Uterus (tissue), 4 donors: Measurements from ENCODE around the gene UBXN6. TPM values are rescaled to one million over a fixed set of nuclear protein-coding genes. Genes with fewer than 3 reads are reported as not detected.

ENCODE experiments used
- DNase-seq, 2 donors: peaks; one replicate each; pipeline ENCODE4 v3.0.0-alpha.2; 2019 to 2020
- H3K27ac ChIP-seq, 2 donors: fragments of 200-600 bp; sonication (generic); 1 replicate in 1 of 2; 2 replicates in 1 of 2; pipeline ENCODE4 v1.5.1; 2016 to 2018
- H3K27me3 ChIP-seq, 2 donors: fragments of 200-600 bp; sonication (generic); one replicate each; pipeline ENCODE4 v1.5.1; 2018 to 2019; ENCODE audit warnings: control low read depth in 1 of 2
- H3K36me3 ChIP-seq, 2 donors: fragments of 200-600 bp; sonication (generic); one replicate each; pipeline ENCODE4 v1.5.1; 2019; ENCODE audit warnings: control low read depth in 1 of 2
- H3K4me1 ChIP-seq, 2 donors: fragments of 200-600 bp; sonication (generic); one replicate each; pipeline ENCODE4 v1.5.1; 2018 to 2019; ENCODE audit warnings: control low read depth in 1 of 2
- H3K4me3 ChIP-seq, 2 donors: fragments of 200-600 bp; sonication (generic); 1 replicate in 1 of 2; 2 replicates in 1 of 2; pipeline ENCODE4 v1.5.1; 2018 to 2019; ENCODE audit warnings: mild to moderate bottlenecking in 1 of 2
- H3K9me3 ChIP-seq, 2 donors: fragments of 200-600 bp; sonication (generic); one replicate each; pipeline ENCODE4 v1.5.1; 2019; ENCODE audit warnings: control low read depth in 1 of 2
- CTCF ChIP-seq, 4 experiments: fragments of 200-600 bp in 2 of 4; fragments of 450-650 bp in 2 of 4; sonication (generic) in 2 of 4; IDR thresholded peaks; one replicate each; pipeline ENCODE4 v1.5.1; 2016 to 2019; ENCODE audit warnings: antibody characterized with exemption in 4 of 4, mild to moderate bottlenecking in 2 of 4, moderate library complexity in 1 of 4
- POLR2A ChIP-seq, 2 donors: fragments of 450-650 bp; IDR thresholded peaks; one replicate each; pipeline ENCODE4 v1.6.1; 2016; ENCODE audit warnings: antibody characterized with exemption in 2 of 2, mild to moderate bottlenecking in 1 of 2, moderate library complexity in 1 of 2
- intact Hi-C: fragments of 100-400 bp; cut with DNase I; formaldehyde crosslinking; loops from one replicate; pipeline ENCODE4 v1.15.1; 2023; ENCODE audit warnings: low total_unique reads
- total RNA-seq, 4 donors: library from RNA; depleted of rRNA in 3 of 4; stranded (reverse); fragments of >200 nt in 3 of 4; gene quantifications; one replicate each; pipeline versions ENCODE4 v1.1.0 to v1.2.4, GENCODE V29; 2014 to 2023
- donor health status: DM: yes; HTN: yes; CAD: no.

Gene UBXN6
- total RNA-seq, 4 donors from 2014 or later: 61.5 to 266 (median 90.0) TPM

DNA sequence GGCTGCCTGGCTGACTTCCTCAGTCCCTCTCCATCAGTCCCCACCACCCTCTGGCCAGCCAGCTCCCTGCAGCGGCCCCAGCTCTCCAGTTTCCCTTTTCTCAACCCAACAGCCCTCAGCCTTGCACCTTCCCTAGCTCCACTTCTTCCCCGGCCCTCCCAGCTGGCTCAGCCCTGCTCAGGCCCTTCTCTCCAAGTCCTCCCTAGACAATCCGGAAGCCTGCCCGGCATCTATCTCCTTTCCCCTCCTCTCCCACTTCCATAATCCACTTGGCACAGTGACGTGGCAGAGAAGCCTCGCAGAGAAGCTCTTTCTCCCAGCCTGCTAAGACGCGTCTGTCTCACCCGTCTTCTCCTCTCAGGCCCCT lies 1.1 kb downstream of the UBXN6 start:
- Histone ChIP-seq H3K27me3 (no peaks in the 10 kb centered on the region), H3K4me3 (peak overlapping the region; percentile 88 to 91), H3K36me3 (no peaks in the 10 kb centered on the region), H3K4me1 (peaks cover 0 to 22% of the 10 kb centered on the region in 2 donors), H3K9me3 (no peaks in the 10 kb centered on the region), H3K27ac (peak overlapping the region; percentile 95 to 99)
- no peak for DNase-seq
- intact Hi-C loops: no loop called here
- no peak for TF ChIP-seq CTCF (IDR thresholded peaks at IDR 0.05)
- no peak for TF ChIP-seq POLR2A (IDR thresholded peaks at IDR 0.05)

DNA sequence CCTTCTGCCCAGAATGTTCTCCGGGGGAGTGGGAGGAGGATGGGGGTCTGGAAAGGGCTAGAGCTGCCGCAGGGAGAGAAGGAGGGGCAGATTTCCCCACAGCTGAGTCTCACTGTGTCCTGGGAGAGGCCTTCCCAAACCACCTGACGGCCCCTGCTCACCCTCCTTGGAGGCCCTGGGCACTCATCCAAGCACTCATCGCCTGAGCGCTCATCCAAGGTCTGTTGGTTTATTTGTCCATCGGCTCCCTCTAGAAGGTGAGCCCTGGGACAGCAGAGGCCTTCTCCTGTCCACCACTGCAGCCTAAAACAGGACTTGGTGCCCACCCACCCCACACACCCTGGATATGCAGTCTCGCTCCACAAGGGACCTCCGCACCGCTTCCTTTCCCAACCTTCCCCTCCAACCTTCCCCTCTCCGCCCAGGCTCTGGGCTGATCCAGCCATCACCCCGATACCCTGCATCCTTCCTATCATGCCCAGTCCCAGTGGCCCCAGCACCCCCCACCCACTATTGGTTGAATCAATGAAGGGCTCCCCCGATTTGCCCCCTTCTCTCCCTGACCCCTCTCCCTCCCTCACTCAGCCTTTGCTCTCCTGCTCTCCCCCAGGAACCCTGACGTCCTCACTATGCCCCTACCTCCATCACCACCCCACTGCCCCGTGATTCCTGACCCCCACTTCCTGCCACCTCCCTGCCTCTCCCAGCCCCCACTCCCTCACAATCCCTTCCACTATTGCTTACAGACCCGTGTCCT lies 1.7 kb downstream of the UBXN6 start:
- H3K9me3 ChIP-seq: no peaks in the 10 kb centered on the region
- intact Hi-C loops: no loop called here
- peak overlapping the region; percentile 95 to 99 for H3K27ac ChIP-seq
- no peaks in the 10 kb centered on the region for H3K36me3 ChIP-seq
- peak; percentile 88 for DNase-seq
- H3K4me1 ChIP-seq: peaks cover 0 to 22% of the 10 kb centered on the region in 2 donors
- peak overlapping the region; percentile 88 to 91 for H3K4me3 ChIP-seq
- TF ChIP-seq POLR2A (IDR thresholded peaks at IDR 0.05): no peak
- TF ChIP-seq CTCF (IDR thresholded peaks at IDR 0.05): peak in 2 of 4 experiments; percentile 10 to 20
- no peaks in the 10 kb centered on the region for H3K27me3 ChIP-seq

DNA sequence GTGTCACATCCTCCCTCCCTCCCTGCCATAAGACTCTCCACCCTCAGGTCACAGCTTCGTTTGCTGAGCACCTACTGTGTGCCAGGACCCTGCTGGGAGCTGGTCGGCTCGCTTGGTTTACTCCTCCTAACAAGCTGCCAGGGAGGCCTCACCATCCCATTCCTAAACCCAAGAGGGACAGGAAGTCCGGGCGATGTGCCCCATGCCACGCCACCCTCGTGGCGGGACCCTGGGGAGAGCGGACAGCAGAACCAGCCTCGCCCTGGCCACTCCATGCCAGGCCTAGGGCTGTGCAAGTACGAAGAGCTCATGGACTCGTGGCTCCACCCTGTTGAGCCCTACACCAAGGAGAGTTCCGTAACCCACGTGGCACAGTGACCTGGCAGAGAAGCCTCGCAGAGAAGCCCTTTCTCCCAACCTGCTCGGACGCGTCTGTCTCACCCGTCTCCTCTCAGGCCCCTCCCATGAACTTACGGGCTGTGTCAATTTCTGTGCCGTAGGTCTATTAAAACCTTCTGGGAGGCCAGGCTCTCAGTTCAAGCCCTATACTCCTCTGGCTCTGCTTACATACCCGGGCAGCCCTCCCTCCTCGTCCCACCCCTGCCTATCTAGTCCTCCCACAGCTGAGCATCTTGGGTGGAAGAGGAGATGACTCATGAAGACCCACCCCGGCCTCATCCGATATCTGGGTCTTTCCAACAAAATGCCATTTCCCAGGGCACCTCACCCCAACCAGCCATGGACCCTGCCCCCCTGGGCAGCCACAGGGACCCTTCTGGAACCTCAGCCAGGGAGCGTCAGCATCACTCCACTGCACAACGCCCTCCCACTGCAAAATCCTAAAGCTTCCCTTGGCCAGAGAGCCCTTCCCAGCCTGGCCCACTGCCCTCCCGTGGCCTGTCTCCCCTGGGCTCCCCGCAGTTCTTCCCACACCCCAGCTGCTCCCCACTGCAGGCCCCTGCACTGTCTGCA lies 2.6 kb downstream of the UBXN6 start:
- Histone ChIP-seq H3K9me3 (no peaks in the 10 kb centered on the region), H3K27me3 (no peaks in the 10 kb centered on the region), H3K27ac (peak overlapping the region; percentile 95 to 99), H3K36me3 (no peaks in the 10 kb centered on the region), H3K4me1 (peaks cover 0 to 22% of the 10 kb centered on the region in 2 donors), H3K4me3 (peak overlapping the region; percentile 23 to 91)
- DNase-seq: peak; percentile 69 to 75
- intact Hi-C loops: no loop called here
- TF ChIP-seq POLR2A (IDR thresholded peaks at IDR 0.05) (no peak), CTCF (IDR thresholded peaks at IDR 0.05) (no peak)

- Histone ChIP-seq H3K27ac (no peak overlapping the region), H3K4me1 (peaks cover 0 to 22% of the 10 kb centered on the region in 2 donors)
- no peak for TF ChIP-seq CTCF (IDR thresholded peaks at IDR 0.05)
These were observed 4.1 kb downstream of the UBXN6 start for GRCh38 chr19:4453232-4454179.

More at GRCh38 chr19:4453232-4454179, 4.1 kb downstream of the UBXN6 start:
- Histone ChIP-seq H3K27me3 (no peaks in the 10 kb centered on the region), H3K36me3 (no peaks in the 10 kb centered on the region), H3K9me3 (no peaks in the 10 kb centered on the region), H3K4me3 (no peak overlapping the region)
- DNase-seq: no peak
- intact Hi-C loops: no loop called here
